CD4-positive, alpha-beta T cell treated with Interleukin-6 for 4 hours (primary cell): ENCODE results near the gene SPSB1.
"Not testable (repeated sequence)": the region's sequence is repeated elsewhere in the genome, so short reads cannot be mapped to it uniquely, and the experiment has no call there.

ENCODE experiments used
- DNase-seq: peaks from one replicate; pipeline ENCODE4 v3.0.0-alpha.2; 2020; ENCODE audit warnings: mixed read lengths

The SPSB1 gene

DNA sequence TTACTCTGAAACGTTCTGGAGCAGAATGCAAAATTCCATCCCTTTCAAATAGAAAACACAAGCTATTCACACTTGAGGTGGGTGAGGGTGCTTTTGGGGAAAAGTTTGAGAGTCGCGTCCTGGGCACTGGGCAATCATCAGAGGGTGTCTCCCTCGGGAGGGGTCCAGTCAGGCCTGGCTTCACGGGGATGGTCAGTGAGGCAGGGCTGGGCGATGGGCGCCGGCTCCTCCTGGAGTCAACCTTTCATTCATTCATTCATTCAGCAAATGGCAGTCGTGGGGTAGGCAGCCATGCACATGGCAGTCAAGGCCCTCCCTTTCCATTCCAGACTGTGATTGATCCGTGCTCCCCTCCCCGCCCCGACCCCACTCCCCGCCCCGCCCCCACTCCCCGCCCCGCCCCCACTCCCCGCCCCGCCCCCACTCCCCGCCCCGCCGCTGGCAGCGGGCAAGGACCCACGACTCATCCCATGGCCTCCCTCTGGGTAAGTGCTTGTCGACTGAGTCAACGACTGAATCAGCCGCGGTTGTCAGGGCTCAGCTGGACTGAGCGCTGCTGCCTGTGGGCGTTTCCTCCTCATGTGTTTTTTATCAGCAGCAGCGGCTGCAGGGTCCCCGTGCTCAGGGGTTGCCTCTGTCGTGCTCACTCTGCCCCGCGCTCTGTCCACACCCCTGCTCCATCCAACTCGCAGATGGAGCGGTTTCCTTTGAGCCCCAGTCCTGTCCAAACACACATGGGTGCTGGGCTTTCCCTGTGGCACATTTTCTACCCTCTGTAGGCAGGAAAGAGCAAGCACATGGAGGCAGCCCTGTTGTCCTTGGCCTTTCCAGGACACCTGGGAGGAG is 12.5 kb upstream of the SPSB1 start:
- peak; percentile 58 for DNase-seq

DNA sequence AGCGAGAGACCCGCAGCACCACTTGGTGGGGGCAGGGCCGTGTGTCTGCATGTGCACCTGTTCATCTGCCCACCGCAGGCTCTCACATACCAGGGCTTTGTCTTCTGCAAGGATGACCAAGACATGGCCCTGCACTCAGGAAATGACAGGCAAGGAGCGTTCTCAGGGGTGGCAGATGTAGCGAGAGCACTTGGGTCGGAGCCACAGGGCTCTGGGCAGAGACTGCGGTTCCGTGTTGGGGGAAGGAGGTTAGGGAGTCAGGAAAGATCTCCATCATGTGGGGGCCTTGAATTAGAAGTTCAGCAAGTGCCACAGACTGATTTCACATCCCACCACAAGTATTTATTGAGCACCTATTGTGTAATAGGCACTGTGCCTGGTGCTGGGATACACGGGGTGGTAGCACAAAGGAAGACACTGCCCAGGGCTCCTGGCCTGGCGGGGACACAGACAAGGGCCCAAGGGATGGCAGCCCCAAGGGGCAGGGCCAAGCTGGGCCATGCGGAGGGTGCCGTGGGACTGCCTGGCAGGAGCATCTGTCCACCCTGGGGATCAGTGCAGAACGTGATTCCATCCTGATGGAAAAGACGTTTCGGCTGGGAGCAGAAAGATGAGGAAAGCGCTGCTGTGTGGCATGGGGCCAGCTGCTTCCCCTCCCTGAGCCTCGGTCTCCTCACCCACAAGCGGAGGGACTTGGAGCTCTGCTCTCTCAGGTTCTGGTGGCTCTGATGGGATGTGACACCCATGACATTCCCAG is 11.4 kb upstream of the SPSB1 start:
- DNase-seq = no peak

DNA sequence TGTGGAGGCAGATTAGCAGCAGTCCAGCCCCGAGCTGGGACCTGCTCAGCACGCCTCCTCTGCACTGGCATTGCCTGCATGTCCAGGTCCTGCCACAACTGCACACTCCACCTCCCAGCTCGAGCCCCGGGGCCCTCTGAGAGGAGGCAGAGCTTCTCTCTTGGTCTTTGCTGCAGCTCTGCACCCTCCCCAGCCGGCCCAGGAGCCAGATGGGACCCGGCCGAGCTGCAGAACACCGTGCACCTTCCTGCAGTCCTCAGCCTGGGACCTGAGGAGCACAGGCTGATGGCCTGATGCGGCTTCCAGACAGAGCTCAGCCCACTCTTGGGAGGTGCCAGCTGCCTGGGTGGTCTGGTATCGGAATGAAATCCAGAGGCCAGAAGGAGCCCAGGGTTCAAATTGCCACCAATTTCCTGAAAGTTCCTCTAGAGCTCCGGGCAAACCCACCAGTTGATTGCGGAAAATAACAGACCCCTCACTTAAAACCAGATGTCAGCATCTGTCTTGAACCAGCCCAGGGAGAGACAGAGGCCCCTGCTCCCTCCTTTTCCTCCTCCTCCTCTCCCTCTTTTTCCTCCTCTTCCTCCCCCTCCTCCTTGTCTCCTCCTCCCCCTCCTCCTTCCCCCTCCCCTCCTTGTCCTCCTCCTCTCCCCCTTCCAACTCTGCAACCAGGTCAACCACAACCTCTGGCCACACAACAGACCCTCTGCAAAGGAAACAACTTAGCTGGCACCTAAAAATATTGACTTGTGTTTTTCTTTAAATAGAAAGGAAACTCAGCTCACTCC is 10.6 kb upstream of the SPSB1 start:
- DNase-seq = no peak

DNA sequence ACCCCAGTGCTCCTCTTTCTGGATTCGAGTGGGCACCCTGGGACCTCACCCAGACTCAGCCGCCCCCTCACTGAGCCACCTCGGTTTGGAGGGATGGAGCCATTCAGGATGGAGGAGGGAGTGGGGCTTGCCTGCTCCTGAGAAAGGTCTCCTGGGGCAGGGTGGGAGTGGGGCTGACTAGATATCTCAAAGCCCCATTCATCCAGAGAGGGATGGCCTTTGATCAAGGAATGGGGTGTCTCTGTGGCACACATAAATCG is 10.1 kb upstream of the SPSB1 start:
- no peak for DNase-seq

DNA sequence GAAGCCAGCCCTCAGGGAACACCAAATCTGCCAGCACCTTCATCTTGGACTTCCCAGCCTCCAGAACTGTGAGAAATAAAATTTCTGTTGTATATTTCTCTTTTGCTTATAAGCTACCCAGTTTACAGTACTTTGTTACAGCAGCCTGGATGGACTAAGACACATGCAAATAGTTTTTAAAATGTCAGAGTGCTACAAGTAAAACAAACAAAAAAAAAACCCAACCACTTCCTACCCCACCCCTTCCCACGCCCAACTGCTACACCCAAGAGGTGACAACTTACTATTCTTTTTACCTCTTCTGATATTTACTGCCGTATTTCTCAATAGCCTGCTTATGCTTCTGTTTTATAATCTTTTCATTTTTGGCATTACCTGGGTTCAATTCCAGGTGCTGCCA is 8.6 kb upstream of the SPSB1 start:
- peak; percentile 37 for DNase-seq

DNA sequence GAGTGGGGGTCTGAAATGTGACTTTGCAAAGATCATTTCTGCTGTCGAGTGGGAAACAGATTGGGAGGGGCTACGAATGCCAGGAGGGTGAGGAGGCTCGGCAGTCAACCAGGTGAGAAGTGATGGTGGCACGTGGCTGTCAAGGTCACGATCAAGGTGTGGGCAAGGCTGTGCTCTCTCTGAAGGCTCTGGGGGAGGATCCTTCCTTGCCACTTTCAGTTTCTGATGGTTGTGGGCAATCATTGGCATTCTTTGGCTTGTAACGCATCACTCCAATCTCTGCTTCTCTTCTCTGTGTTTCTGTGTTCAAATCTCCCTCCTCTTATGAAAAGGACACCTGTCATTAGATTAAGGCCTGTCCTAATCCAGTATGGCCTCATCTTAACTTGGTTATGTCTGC is 6.1 kb upstream of the SPSB1 start:
- no peak for DNase-seq

DNA sequence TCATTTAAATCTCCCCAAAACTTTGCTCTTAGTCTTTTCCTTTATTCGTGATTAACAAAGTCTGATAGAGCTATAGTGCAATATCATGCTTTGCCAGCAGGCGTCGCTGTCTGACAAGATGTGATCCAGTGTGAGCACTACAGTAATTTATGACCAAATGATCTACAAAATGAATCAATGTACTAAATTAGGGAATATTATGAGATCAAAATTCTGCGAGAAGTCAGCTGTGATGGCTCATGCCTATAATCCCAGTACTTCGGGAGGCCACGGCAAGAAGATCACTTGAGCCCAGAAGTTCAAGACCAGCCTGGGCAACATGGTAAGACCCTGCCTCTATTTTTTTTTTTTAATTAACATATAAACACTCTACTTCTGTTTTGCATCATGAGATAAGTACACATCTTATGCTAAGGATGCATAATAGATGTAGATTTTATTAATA is 3.6 kb upstream of the SPSB1 start:
- peak; percentile 88 for DNase-seq

DNA sequence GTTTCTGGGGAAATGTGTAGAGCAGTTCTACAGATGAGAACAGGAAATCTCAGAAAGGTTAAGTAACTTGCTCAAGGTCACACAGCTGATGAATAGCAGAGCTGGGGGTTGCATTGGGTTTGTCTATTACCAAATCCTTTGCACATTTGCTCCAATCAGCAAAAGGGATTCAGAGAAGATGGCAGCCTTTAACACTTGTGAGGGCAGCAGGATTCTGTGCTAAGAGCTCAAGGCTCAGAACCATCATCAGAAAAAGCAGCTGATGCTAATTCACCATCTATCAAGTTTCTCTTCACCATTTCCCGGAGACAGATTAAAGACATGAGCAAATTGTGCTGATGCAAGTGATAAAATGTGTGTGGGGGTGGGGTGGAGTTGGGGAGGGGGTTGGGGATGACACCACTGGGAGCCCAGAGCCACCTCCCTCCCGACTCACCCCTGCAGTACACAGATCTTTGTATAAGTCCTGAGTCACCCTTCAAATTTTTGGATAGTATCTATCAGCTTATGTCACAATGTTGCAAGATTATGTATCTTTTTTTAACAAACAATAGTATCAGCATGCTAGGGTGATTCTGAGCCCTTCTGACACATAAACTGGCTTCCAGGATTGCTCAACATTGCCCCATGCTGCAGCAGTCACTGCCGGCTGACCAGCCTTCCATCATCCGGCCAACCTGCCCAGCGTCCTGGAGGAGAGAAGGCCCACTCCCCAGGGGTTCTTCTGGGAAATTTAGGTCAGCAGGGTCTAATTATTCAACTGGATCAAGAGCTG is 2.8 kb upstream of the SPSB1 start:
- peak; percentile 72 for DNase-seq

DNA sequence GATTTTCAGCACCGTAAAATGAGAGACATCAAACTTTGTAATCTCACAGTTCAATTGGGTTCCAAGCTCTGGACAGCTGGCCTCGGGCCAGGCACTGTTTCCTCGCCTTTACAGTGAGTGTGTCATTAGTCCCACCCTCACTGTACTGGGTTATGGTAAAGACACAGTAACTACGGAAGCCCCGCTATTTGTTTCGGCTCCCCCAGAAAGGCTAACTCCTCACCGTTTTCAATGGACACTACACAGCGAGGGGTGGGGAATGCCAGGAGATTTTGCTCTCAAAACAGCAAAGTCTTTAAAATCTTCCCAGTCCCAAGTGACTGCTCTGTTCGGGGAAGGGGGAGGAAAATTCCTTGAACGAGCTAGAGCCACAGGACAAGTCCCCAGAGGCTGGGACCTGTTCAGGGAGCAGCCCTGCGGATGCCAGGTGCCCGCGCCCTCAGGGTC is 757 bp upstream of the SPSB1 start:
- no peak for DNase-seq

DNA sequence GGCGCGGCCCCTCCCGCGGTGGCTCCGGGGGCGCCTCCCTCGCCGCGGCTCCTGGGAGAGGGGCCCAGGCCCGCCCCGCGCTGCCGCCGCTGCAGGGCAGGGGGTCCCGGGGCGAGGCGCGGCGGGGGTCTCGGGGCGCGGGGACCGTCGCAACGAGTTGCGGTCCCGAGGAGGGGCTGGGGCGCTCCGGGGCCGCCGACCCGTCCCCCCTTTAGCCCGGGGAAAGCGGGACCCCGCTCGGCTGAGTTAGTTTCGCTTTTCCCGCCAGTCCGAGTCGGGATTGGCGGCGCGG is 493 bp downstream of the SPSB1 start:
- no peak for DNase-seq

DNA sequence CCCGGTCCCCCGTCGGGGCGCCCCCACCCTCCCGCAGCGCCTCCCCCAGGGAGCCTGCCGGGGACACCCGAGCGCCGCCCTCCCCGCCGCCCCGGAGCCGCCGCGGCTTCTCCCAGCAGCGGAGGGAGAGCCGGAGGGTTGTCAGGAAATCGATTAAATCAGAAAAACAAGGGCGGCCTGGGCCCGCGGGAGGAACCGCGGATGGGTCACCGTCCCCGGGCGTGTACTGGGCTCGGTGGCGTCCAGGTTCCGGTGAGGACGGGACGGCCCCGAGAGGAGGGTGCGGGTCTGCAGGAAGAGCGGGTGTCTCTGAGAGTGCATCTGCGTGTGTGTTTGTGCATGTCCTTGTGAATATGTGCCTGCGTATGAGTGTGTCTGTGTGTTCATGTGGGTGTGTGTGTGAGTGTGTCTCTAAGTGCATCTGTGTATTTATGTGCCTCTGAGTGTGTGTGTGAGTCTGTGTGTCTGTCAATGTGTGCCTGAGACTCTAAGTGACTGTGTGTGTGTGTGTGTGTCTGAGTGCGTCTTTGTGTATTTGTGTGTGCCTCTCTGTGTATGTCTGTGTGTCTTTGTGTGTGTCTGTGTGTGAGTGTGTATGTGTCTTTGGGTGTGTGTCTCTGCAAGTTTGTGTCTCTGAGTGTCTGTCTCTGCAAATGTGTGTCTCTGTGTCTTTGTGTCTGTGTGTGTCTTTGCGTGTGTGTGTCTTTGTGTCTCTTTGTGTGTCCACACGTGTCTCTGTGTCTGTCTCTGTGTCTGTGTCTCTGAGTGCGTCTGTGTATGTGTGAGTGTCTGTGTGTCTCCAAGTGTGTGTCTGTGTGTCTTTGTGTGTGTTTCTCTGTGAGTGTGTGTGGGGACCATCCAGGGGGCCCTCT is 1.1 kb downstream of the SPSB1 start:
- DNase-seq = peak; percentile 61

DNA sequence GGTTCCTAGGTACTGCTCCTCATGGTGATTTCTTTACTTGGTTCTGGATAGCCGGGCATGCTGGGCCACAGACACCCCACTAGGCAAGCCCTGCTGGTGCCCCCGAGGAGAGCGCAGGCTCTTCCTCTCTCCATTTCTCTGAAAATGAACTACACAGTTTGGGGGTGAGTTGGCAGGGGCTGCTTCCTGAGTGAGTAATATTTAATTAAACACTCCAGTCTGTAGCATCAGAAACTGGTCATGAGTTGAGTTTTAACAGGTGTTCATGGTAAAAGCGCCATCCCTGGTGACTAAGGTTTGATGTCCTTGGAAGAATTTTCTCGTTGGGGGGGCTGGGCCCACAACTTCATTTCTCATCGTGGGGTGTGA is 1.7 kb downstream of the SPSB1 start:
- DNase-seq = peak; percentile 55

DNA sequence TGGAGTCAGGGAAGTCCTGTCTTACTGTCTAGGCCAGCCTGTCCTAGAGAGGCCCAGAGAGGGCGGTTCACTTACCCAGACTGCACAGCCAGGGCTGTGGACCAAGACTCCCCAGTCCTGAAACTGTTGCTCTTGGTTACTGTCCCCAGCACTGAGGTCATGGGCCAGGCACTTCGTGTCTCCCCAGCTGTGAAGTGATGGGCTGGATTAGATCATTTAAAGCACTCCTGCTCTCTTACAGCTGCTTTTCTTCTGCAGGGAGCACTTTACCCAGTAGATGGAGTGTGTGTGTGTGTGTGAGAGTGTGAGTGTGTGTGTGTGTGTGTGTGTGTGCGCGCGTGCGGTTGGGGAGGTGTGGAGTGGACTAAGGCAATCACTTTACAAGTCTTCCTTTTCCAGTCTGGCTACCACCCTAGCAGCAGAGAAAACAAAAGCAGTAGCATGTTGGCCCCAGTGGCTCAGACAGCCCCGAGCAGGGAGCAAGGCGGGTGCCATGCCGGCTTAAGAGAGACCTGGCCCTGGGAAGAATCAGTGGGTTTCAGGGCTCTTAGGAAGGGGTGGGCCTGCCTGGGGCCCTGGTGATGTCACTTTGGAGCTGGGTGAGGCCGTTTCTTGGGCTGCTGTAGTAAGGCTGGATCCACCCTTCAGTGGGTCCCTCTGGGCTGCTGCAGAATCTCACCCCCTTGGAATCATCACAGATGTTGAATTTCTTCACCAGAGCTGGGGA is 2.4 kb downstream of the SPSB1 start:
- peak; percentile 28 for DNase-seq

DNA sequence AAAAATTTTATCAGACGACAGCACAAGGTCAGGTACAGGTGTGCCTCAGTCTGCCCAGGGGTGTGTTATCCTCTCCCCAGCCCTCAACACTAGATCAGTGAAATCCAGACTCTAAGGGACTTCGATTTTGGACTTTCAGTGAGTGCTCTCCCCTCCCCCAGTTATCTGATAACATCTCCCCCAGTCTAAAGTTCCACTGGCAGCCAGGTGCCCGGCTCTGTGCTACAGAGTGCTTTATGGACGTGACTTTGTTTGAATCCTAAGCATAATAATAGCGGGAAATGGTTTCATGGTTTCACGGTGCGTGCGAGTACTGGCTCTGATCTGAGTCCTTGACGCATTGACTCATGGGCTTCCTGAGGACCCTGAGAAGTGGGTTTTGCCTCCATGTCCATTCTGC is 3.2 kb downstream of the SPSB1 start:
- DNase-seq = no peak

DNA sequence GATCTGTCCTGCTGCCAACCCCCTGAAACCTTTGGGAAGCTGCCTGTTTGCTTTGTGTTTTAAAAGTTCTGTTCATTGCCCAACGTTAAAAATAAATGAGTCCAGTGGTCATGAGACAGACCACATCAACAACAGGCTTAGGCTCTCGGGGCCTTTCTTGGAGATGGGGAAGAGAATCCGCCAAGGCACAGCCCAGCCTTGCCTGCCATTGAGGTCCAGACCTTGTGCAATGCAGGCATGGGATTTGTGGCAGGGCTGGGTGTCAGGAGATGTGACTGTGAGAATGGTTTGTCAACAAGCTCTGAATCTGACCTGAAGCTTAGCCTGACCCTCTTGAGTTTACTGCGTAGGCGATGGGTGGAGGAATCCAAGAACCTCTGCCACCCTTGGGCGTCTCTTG is 4.2 kb downstream of the SPSB1 start:
- DNase-seq = no peak

DNA sequence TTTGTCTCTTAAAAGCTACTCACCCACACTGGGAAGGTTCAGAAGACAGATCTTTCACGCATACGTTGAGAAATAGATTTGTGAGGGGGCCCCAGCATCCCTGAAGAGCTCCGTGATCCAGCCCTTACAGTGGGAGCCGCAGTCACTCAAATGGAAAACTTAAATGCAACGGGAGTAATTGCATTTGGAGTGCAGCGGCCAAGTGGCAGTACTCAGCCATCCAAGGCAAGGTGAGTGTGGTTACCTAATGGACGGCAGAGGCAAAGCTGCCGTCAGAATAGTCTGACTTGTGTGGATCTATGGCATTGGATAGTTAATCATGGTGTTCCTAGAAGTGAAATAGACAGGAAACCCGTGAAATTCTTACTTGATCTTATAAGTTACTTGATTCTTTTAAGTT is 5.1 kb downstream of the SPSB1 start:
- DNase-seq = no peak

DNA sequence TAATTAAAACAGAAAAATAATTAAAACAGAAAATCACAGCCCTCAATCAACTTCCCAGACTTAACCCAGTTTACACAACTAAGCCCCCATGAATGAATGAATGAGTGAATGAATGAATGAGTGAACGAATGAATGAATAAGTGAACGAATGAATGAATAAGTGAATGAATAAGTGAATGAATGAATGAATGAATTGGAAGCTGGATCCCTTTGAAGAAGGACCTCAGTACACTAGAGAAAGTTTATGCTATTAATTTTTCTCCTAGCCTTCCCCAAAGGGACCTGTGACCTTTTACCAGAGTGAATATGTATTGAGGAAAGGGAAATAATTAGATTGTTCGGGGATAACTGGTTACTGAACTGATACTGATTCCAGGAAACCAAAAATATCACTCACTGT is 5.6 kb downstream of the SPSB1 start:
- DNase-seq = no peak

DNA sequence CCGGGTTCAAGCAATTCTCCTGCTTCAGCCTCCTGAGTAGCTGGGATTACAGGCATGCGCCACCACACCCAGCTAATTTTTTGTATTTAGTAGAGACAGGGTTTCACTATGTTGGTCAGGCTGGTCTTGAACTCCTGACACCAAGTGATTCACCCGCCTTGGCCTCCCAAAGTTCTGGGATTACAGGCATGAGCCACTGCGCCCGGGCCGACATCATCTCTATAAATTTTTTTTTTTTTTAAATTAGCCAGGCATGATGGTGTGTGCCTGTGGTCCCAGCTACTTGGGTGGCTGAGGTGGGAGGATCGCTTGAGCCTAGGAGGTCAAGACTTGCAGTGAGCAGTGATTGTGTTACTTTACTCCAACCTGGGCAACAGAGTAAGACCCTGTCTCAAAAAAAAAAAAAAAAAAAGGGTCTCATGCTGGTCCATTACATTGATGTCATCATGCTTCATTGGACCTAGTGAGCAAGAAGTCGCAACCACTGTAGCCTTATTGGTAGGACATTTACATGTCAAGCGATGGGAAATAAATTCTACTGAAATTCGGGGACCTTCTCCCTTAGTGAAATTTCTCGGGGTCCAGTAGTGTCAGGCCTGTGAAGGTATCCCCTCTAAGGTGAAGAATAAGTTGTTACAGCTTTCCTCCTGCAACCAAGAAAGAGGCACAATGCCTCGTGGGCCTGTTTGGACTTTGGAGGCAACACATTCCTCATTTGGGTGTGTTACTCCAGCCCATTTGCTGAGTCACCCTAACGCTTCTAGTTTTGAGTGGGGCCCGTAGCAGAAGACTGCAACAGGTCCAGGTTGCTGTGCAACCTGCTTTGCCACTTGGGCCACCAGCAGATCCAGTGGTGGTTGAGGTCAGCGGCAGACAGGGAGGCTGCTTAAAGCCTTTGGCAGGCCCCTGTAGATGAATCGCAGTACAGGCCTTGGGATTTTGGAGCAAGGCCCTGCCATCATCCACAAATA is 7.2 kb downstream of the SPSB1 start:
- DNase-seq = not testable (repeated sequence)

DNA sequence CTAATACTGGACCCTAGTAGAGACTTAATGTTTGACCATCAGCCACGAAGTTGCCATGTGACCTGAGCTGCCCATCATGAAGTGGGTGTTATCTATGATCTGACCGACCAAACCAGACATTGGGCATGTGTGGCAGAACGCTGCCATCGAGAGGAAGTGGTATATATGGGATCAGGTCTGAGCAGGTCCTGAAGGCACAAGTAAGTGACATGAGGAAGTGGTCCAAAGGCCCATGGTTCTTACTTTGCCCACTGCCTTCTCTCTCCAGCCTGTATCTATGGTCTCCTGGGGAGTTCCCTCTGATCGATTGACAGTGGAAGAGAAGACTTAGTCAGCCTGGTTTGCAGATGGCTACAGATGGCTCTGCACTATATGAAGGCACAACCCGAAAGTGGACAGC is 7.9 kb downstream of the SPSB1 start:
- DNase-seq = no peak
